ENCODE measurements around the gene HOXA3. TPM values are rescaled to one million over a fixed set of nuclear protein-coding genes. Genes with fewer than 3 reads are reported as not detected.

HOXA3 gene
- total and polyA plus RNA-seq, 2 of the 8 experiments (the other 6 are each of a cell fraction or from before 2014, with no cell fraction given): not detected

- peak; percentile 42; the same call in 1 of the 2 replicates for TF ChIP-seq MAX (IDR thresholded peaks at IDR 0.05)
- TF ChIP-seq CBX8 (IDR thresholded peaks at IDR 0.05; ENCODE audit: borderline replicate concordance, low read depth, low read length): 0 out of 2 replicates have a peak, but pooled peaks have one; percentile 32
Observed at GRCh38 chr7:27108390-27109127, 43.8 kb downstream of the HOXA3 start (continued).
